Measurements from ENCODE around the gene CCDC85A. TPM values are rescaled to one million over a fixed set of nuclear protein-coding genes. Genes with fewer than 3 reads are reported as not detected.

CCDC85A gene
- total and polyA plus RNA-seq, 11 donors, result 1.6 to 14.2 (median 4.0) TPM

DNA sequence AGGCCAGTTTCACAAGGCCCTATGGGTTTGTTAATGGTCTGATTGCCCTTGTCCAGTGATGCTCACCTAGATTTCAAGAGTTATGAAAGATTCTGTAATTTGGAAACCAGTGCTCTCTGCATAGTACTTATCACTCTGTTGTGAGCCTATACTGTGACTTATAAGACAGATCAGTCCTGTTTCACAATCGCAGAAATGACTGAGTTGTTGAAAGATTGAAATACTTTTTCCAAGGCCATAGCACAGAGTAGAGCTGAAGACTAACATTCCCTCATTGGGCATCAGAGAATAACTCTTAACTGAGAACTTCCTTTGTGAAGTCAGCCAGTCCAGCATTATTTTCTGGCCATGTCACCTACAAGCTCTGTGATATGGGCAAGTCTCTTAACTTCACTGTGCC lies 44.0 kb downstream of the CCDC85A start:
- H3K9me3 ChIP-seq, result no peaks in the 10 kb centered on the region
- DNase-seq (no peak), ATAC-seq (no peak)
- intact Hi-C loops (cut with DNase I), result no loop called here
- H3K4me3 ChIP-seq, result no peak overlapping the region
- H3K27ac ChIP-seq, result no peak overlapping the region
- H3K36me3 ChIP-seq, result peaks cover 0 to 4% (median 0%) of the 10 kb centered on the region in 9 donors
- no peaks in the 10 kb centered on the region for H3K27me3 ChIP-seq
- TF ChIP-seq, protein P1, sequence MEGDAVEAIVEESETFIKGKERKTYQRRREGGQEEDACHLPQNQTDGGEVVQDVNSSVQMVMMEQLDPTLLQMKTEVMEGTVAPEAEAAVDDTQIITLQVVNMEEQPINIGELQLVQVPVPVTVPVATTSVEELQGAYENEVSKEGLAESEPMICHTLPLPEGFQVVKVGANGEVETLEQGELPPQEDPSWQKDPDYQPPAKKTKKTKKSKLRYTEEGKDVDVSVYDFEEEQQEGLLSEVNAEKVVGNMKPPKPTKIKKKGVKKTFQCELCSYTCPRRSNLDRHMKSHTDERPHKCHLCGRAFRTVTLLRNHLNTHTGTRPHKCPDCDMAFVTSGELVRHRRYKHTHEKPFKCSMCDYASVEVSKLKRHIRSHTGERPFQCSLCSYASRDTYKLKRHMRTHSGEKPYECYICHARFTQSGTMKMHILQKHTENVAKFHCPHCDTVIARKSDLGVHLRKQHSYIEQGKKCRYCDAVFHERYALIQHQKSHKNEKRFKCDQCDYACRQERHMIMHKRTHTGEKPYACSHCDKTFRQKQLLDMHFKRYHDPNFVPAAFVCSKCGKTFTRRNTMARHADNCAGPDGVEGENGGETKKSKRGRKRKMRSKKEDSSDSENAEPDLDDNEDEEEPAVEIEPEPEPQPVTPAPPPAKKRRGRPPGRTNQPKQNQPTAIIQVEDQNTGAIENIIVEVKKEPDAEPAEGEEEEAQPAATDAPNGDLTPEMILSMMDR (IDR thresholded peaks at IDR 0.05), result no peak
- TF ChIP-seq POLR2A (IDR thresholded peaks at IDR 0.05), result no peak
- 91 to 100% (median 95%) methylated on average over 1 of the region's 1 CpG for WGBS, 4 donors
- no peaks in the 10 kb centered on the region for H3K4me1 ChIP-seq

DNA sequence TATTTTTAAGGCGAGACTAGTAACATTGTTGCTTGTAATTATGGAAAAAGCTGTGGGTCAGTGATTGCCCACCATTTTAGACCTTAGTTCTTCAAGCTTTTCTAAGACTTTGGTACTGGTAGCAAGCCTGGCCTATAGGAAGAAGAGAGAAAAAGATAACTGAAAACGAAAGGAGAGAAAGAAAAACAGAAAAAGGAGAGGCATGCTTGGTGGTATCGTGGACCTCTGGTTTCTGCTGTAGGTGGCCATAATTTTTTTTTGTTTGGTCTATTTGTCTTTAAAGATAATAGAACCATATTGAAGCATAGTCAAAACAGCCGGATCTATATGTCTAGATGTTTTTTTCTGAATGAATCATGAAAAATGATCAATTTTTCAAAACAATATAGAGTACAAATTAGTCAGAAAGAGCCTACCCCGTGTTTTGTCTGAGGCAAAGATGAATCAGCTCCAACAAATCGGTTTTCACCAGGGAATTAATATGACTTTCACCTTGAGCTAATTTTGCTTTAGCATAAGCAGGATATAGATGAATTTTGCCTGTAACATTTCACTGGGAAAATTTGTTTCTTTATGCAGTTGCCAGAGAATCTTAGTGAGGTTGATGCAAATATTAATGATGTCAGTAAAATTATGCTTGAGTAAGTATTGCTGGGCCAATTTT lies 45.7 kb downstream of the CCDC85A start:
- Histone ChIP-seq H3K4me1 (no peaks in the 10 kb centered on the region), H3K4me3 (no peak overlapping the region), H3K9me3 (no peaks in the 10 kb centered on the region), H3K36me3 (peaks cover 0 to 4% (median 0%) of the 10 kb centered on the region in 9 donors), H3K27ac (no peak overlapping the region), H3K27me3 (no peaks in the 10 kb centered on the region)
- intact Hi-C loops (cut with DNase I), result no loop called here
- 82 to 92% (median 86%) methylated on average over 6 of the region's 6 CpGs for WGBS, 4 donors
- TF ChIP-seq POLR2A (IDR thresholded peaks at IDR 0.05), result no peak
- TF ChIP-seq, protein P1 (IDR thresholded peaks at IDR 0.05), result no peak
- no peak for DNase-seq
- ATAC-seq, result no peak

DNA sequence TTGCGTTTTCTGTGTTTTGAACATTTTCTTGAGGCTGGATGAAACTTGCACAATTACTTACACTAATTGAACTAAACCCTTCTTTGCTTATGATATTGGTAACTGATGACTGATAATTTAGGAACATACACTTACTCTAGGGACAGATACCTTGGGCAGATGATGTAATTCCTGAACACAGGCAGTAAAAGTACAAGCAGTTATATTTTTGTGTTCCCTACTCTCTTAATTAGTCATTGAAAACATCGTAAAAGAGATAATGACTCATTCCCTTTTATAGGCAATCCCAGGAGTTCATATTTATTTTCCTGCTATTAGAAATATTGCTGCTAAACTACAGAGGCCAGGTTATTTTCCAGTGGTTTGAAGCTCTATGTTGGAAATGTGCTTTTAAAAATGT lies 46.4 kb downstream of the CCDC85A start:
- Histone ChIP-seq H3K4me3 (no peak overlapping the region), H3K27ac (no peak overlapping the region), H3K9me3 (no peaks in the 10 kb centered on the region), H3K27me3 (no peaks in the 10 kb centered on the region), H3K4me1 (no peaks in the 10 kb centered on the region), H3K36me3 (peaks cover 0 to 4% (median 0%) of the 10 kb centered on the region in 9 donors)
- DNase-seq, result no peak
- intact Hi-C loops (cut with DNase I), result no loop called here
- no peak for ATAC-seq
- WGBS, 4 donors, result 63 to 81% (median 70%) methylated on average over 2 of the region's 2 CpGs
- TF ChIP-seq, protein P1 (IDR thresholded peaks at IDR 0.05), result no peak
- TF ChIP-seq POLR2A (IDR thresholded peaks at IDR 0.05), result no peak

DNA sequence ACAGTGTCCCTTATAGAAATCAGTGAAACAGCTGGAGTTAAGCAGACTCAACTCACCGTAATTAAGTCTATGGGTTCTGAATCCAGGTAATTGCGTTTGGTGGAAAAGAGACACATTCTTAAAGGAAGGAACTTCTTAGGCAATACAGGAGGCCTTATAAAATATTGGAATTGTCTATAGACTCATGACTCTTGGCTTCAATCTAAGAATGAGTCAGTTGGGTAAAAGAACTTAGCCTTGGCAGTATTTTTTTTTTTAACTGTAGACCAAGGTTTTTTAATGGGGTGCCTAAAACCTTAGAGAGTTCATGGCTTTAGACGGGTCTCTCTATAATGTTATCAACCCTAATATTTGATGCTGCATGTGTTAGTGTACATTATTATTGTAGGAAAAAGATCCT lies 47.6 kb downstream of the CCDC85A start:
- no peak overlapping the region for H3K27ac ChIP-seq
- H3K36me3 ChIP-seq, result peaks cover 0 to 4% (median 0%) of the 10 kb centered on the region in 9 donors
- intact Hi-C loops (cut with DNase I), result no loop called here
- H3K27me3 ChIP-seq, result no peaks in the 10 kb centered on the region
- no peak for DNase-seq
- TF ChIP-seq, protein P1 (IDR thresholded peaks at IDR 0.05), result no peak
- TF ChIP-seq POLR2A (IDR thresholded peaks at IDR 0.05), result no peak
- ATAC-seq, result no peak
- H3K4me3 ChIP-seq, result no peak overlapping the region
- no peaks in the 10 kb centered on the region for H3K9me3 ChIP-seq
- 87 to 94% (median 89%) methylated on average over 3 of the region's 3 CpGs for WGBS, 4 donors
- H3K4me1 ChIP-seq, result no peaks in the 10 kb centered on the region
